IMR-90 (cell line): Measurements from ENCODE around the gene FKBP4. TPM values are rescaled to one million over a fixed set of nuclear protein-coding genes. Genes with fewer than 3 reads are reported as not detected.

Experiments
- ATAC-seq: fragments of 200-7000 bp; cut with Tn5 transposase; 2 replicates; pipeline ENCODE4 v1.9.1; 2020; ENCODE audit warnings: low read depth, mild to moderate bottlenecking, moderate library complexity
- BruUV-seq: library from RNA; stranded (reverse); fragments of 400-500 nt; replicated peaks from 2 replicates; lab custom pipeline; 2021; lab: Mats Ljungman, UMichigan
- CTCF ChIA-PET: fragments of 300-600 bp; formaldehyde crosslinking; extraction: SDS; loops from one replicate; lab custom pipeline; 2021; ENCODE audit warnings: antibody characterized with exemption; lab: Yijun Ruan, JAX
- POLR2A ChIA-PET: fragments of 300-600 bp; sonication (Branson Sonifier 250); formaldehyde crosslinking; loops from one replicate; lab custom pipeline; 2022; ENCODE audit warnings: antibody characterized with exemption; ENCODE audit not compliant: unreplicated experiment; lab: Charles Lee
- DNase-seq: peaks from one replicate; pipeline ENCODE4 v3.0.0; 2013
- H2AFZ ChIP-seq: replicated peaks from 2 replicates; pipeline ENCODE3; 2013; ENCODE audit warnings: low read length, mild to moderate bottlenecking; ENCODE audit not compliant: poor library complexity
- H2AK5ac ChIP-seq: 2 replicates; pipeline ENCODE4 v1.6.1; 2013; ENCODE audit warnings: low read depth, low read length, inconsistent platforms
- H2AK9ac ChIP-seq: replicated peaks from 2 replicates; pipeline ENCODE3; 2013; ENCODE audit warnings: mild to moderate bottlenecking, low read depth, low read length, moderate library complexity; ENCODE audit not compliant: poor library complexity
- H2BK120ac ChIP-seq: 2 replicates; pipeline ENCODE4 v1.6.1; 2013; ENCODE audit warnings: low read depth, low read length, inconsistent platforms
- H2BK15ac ChIP-seq: 3 replicates; pipeline ENCODE4 v1.6.1; 2013; ENCODE audit warnings: low read depth, low read length, inconsistent platforms
- H2BK20ac ChIP-seq: 2 replicates; pipeline ENCODE4 v1.6.1; 2013; ENCODE audit warnings: low read depth, mild to moderate bottlenecking, inconsistent platforms, low read length, moderate library complexity
- H2BK5ac ChIP-seq: 2 replicates; pipeline ENCODE4 v1.6.1; 2013; ENCODE audit warnings: mild to moderate bottlenecking, low read depth, low read length, inconsistent platforms; ENCODE audit not compliant: poor library complexity, severe bottlenecking
- H3K14ac ChIP-seq: replicated peaks from 2 replicates; pipeline ENCODE4 v1.6.1; 2013; ENCODE audit warnings: low read depth, low read length, inconsistent platforms
- H3K18ac ChIP-seq: 2 replicates; pipeline ENCODE4 v1.6.1; 2013; ENCODE audit warnings: low read depth, low read length, control low read depth
- H3K23ac ChIP-seq: 2 replicates; pipeline ENCODE4 v1.6.1; 2013; ENCODE audit warnings: low read depth, low read length, inconsistent platforms
- H3K27ac ChIP-seq: 2 replicates; pipeline ENCODE4 v1.5.1; 2013; ENCODE audit warnings: mild to moderate bottlenecking, control low read depth, low read length; ENCODE audit not compliant: insufficient read depth
- H3K27me3 ChIP-seq: 2 replicates; pipeline ENCODE4 v1.6.1; 2013; ENCODE audit warnings: low read length; ENCODE audit not compliant: control insufficient read depth, insufficient read depth
- H3K36me3 ChIP-seq: 2 replicates; pipeline ENCODE4 v1.6.1; 2013; ENCODE audit warnings: low read length, mixed read lengths; ENCODE audit not compliant: control insufficient read depth, insufficient read depth
- H3K4ac ChIP-seq: 2 replicates; pipeline ENCODE4 v1.6.1; 2013; ENCODE audit warnings: low read depth, low read length, inconsistent platforms
- H3K4me1 ChIP-seq: 2 replicates; pipeline ENCODE4 v1.6.1; 2013; ENCODE audit warnings: low read length, mixed read lengths; ENCODE audit not compliant: control insufficient read depth, insufficient read depth
- H3K4me2 ChIP-seq: 2 replicates; pipeline ENCODE4 v1.6.1; 2013; ENCODE audit warnings: low read depth, mild to moderate bottlenecking, control low read depth, low read length, moderate library complexity
- H3K4me3 ChIP-seq: 2 replicates; pipeline ENCODE4 v1.5.1; 2013; ENCODE audit warnings: low read depth, mild to moderate bottlenecking, control low read depth, low read length, moderate library complexity; ENCODE audit not compliant: insufficient read depth
- H3K56ac ChIP-seq: 2 replicates; pipeline ENCODE4 v1.6.1; 2013; ENCODE audit warnings: low read length, inconsistent platforms; ENCODE audit not compliant: insufficient read depth; ENCODE audit errors: extremely low read depth
- H3K79me1 ChIP-seq, 2 experiments: 2 replicates each; pipeline ENCODE4 v1.6.1; 2013; ENCODE audit warnings: low read length in 2 of 2, inconsistent platforms in 1 of 2, low read depth in 1 of 2
- H3K9ac ChIP-seq: 2 replicates; pipeline ENCODE4 v1.6.1; 2013; ENCODE audit warnings: low read depth, low read length, control low read depth
- H3K9me1 ChIP-seq: 2 replicates; pipeline ENCODE4 v1.6.1; 2013; ENCODE audit warnings: low read length, inconsistent platforms; ENCODE audit not compliant: insufficient read depth
- H3K9me3 ChIP-seq: 2 replicates; pipeline ENCODE4 v1.6.1; 2013; ENCODE audit warnings: low read length; ENCODE audit not compliant: control insufficient read depth, insufficient read depth
- H4K20me1 ChIP-seq: 2 replicates; pipeline ENCODE4 v1.6.1; 2013; ENCODE audit warnings: low read length, inconsistent platforms; ENCODE audit not compliant: insufficient read depth
- H4K5ac ChIP-seq: 2 replicates; pipeline ENCODE4 v1.6.1; 2013; ENCODE audit warnings: mild to moderate bottlenecking, low read depth, low read length, control low read depth
- H4K8ac ChIP-seq, 2 experiments: 2 replicates each; pipeline ENCODE4 v1.6.1; 2013; ENCODE audit warnings: low read depth in 2 of 2, low read length in 2 of 2, control low read depth in 1 of 2, inconsistent platforms in 1 of 2
- H4K91ac ChIP-seq: 2 replicates; pipeline ENCODE4 v1.6.1; 2013; ENCODE audit warnings: low read depth, low read length, inconsistent platforms; ENCODE audit not compliant: insufficient read depth
- BHLHE40 ChIP-seq: fragments of 150-350 bp; IDR thresholded peaks from 2 replicates; pipeline ENCODE4 v1.6.1; 2016; ENCODE audit warnings: mild to moderate bottlenecking, low read depth, low read length
- CHD1 ChIP-seq: IDR thresholded peaks from 2 replicates; pipeline ENCODE4 v1.6.1; 2012; ENCODE audit warnings: low read depth, low read length, improper control_type of control experiment
- FOS ChIP-seq: fragments of 150-350 bp; IDR thresholded peaks from 2 replicates; pipeline ENCODE4 v1.6.1; 2016; ENCODE audit warnings: low read depth, low read length
- MAFK ChIP-seq: IDR thresholded peaks from 2 replicates; pipeline ENCODE4 v1.6.1; 2012; ENCODE audit warnings: low read depth, low read length, improper control_type of control experiment
- MAZ ChIP-seq: IDR thresholded peaks from 2 replicates; pipeline ENCODE4 v1.6.1; 2012; ENCODE audit warnings: low read depth, mild to moderate bottlenecking, low read length, improper control_type of control experiment, moderate library complexity, borderline replicate concordance
- MXI1 ChIP-seq: IDR thresholded peaks from 2 replicates; pipeline ENCODE4 v1.6.1; 2012; ENCODE audit warnings: low read depth, mild to moderate bottlenecking, low read length, moderate library complexity, borderline replicate concordance
- NFE2L2 ChIP-seq: fragments of 150-350 bp; IDR thresholded peaks from 2 replicates; pipeline ENCODE4 v1.6.1; 2016; ENCODE audit warnings: low read depth, mild to moderate bottlenecking, low read length
- POLR2A ChIP-seq: IDR thresholded peaks from 2 replicates; pipeline ENCODE4 v1.6.1; 2012; ENCODE audit warnings: mild to moderate bottlenecking, low read depth, low read length
- RAD21 ChIP-seq: IDR thresholded peaks from 2 replicates; pipeline ENCODE4 v1.6.1; 2012; ENCODE audit warnings: low read length, improper control_type of control experiment
- RCOR1 ChIP-seq: IDR thresholded peaks from 2 replicates; pipeline ENCODE4 v1.6.1; 2012; ENCODE audit warnings: mild to moderate bottlenecking, low read length, improper control_type of control experiment; ENCODE audit not compliant: insufficient replicate concordance
- RFX5 ChIP-seq: IDR thresholded peaks from 2 replicates; pipeline ENCODE4 v1.8.0; 2012; ENCODE audit warnings: low read depth, mild to moderate bottlenecking, low read length, moderate library complexity
- SMC3 ChIP-seq: fragments of 150-350 bp; IDR thresholded peaks from 2 replicates; pipeline ENCODE4 v1.6.1; 2016; ENCODE audit warnings: low read depth, mild to moderate bottlenecking, antibody characterized with exemption, low read length, moderate library complexity
- WGBS, 2 experiments: methylation state at CpG; one replicate each; pipeline versions ENCODE4 v1.1.5 to v1.1.7; 2013; ENCODE audit warnings: missing lambda C conversion rate in 2 of 2; ENCODE audit not compliant: insufficient read length in 1 of 2; ENCODE audit errors: extremely low coverage in 2 of 2; 5-methylcytosine and 5-hydroxymethylcytosine counted together
- dilution Hi-C: fragments of 300-500 bp; cut with HindIII; formaldehyde crosslinking; loops from one replicate; pipeline ENCODE4 v1.14.3; 2018; ENCODE audit warnings: low sequenced_read_pairs; ENCODE audit not compliant: unreplicated experiment
- in situ Hi-C: fragments of 300-500 bp; cut with MboI; formaldehyde crosslinking; loops from 3 replicates; pipeline ENCODE4 v1.14.3; 2019; ENCODE audit warnings: low sequenced_read_pairs, inconsistent platforms, mixed read lengths
- intact Hi-C: fragments of 100-400 bp; cut with micrococcal nuclease; formaldehyde crosslinking; loops from 2 replicates; pipeline ENCODE4 v1.10.0; 2022
- polyA plus RNA-seq, 3 experiments: library from polyadenylated mRNA; depleted of rRNA; stranded (reverse); fragments of >200 nt; gene quantifications; 2 replicates each; pipeline ENCODE4 v1.2.3, GENCODE V29; 2012; ENCODE audit warnings: low replicate concordance in 1 of 3
- total RNA-seq: library from RNA; depleted of rRNA; stranded (reverse); fragments of >200 nt; gene quantifications from 2 replicates; pipeline ENCODE4 v1.2.3, GENCODE V29; 2012

Gene FKBP4
- total and polyA plus RNA-seq, 2 of the 4 experiments (the other 2 are of a cell fraction), result 35.7 to 36.0 TPM

DNA sequence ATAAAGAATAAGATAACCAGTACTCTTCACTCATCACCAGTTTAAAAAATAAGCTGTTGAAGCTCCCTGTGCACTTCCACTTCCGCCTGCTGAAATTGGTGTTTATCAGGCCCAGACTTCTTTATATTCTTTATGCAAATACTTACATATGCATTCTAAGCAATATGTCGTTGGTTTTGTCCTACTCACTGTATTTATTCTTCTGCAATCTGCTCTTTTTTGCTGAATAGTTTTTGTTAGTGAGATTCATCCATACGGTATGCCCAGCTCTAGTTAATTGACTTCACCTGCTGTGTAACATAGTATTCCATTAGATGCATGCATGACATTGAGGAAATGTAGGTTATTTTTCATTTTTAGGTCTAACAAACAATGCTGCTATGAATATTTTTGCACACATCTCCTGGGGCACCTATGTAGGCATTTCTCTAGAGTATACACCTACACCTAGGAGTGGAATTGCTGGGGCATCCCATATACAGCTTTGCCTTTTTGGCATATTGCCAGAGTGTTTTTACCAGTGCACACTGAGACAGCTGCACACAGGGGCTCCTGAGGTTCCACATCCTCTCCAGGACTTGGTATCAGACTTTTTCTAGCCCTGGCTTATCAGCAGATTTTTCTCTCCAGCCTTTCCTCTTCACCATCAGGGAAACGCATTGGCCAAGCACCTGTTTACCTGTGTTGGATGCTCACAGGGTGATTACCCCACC, 41.1 kb downstream of the FKBP4 start:
- ChIA-PET POLR2A (no interaction called here), CTCF (no interaction called here)
- Histone ChIP-seq H3K9ac (no peak overlapping the region), H2BK5ac (no peak overlapping the region), H4K8ac (no peak overlapping the region), H2AK5ac (no peak overlapping the region), H3K9me3 (no peaks in the 10 kb centered on the region), H3K27ac (no peak overlapping the region), H3K18ac (no peak overlapping the region), H2BK20ac (no peak overlapping the region), H2BK120ac (no peak overlapping the region), H3K23ac (no peak overlapping the region), H3K4me3 (no peak overlapping the region), H3K79me1 (no peaks in the 10 kb centered on the region), H3K9me1 (0 out of 2 replicates have a peak, but pooled peaks cover 2% of the 10 kb centered on the region), H4K5ac (no peak overlapping the region), H3K4ac (no peak overlapping the region), H2AK9ac (no peak overlapping the region), H3K4me1 (peaks cover 7% of the 10 kb centered on the region), H3K27me3 (no peaks in the 10 kb centered on the region), H3K14ac (no peak overlapping the region), H2AFZ (no peak overlapping the region), H3K4me2 (no peak overlapping the region), H3K36me3 (no peaks in the 10 kb centered on the region; the same call in 1 of the 2 replicates), H4K20me1 (no peaks in the 10 kb centered on the region), H4K91ac (no peak overlapping the region), H3K56ac (no peak overlapping the region), H2BK15ac (no peak overlapping the region)
- no TSS peak for BruUV-seq
- TF ChIP-seq POLR2A (no peak), MAZ (no peak), MXI1 (no peak), CHD1 (no peak), NFE2L2 (no peak), RFX5 (no peak), BHLHE40 (no peak), SMC3 (no peak), RAD21 (no peak), RCOR1 (no peak), MAFK (no peak), FOS (no peak)
- DNase-seq (no peak), ATAC-seq (no peak)
- dilution Hi-C loops, result no loop called here
- intact Hi-C loops, result no loop called here
- no CpG with 5 or more reads among the region's 4 CpGs for WGBS, 2 experiments
- in situ Hi-C loops, result no loop called here
